B cell (primary cell): ENCODE measurements around the gene SCMH1. TPM values are rescaled to one million over a fixed set of nuclear protein-coding genes. Genes with fewer than 3 reads are reported as not detected.

Experiments
- ATAC-seq: fragments of 200-7000 bp; cut with Tn5 transposase; one replicate; pipeline ENCODE4 v1.10.0; 2021; ENCODE audit warnings: low read depth, mild to moderate bottlenecking, moderate number of reproducible peaks, moderate library complexity
- CTCF ChIA-PET: fragments of 350-600 bp; sonication (Branson Sonifier 250); formaldehyde crosslinking; loops from one replicate; lab custom pipeline; 2021; ENCODE audit warnings: antibody characterized with exemption, inconsistent platforms; lab: Charles Lee
- POLR2A ChIA-PET: fragments of 350-600 bp; sonication (Branson Sonifier 250); formaldehyde crosslinking; loops from one replicate; lab custom pipeline; 2021; ENCODE audit warnings: antibody characterized with exemption; lab: Charles Lee
- DNase-seq: peaks from one replicate; pipeline ENCODE4 v3.0.0; 2013
- H2AFZ ChIP-seq: 2 replicates; pipeline ENCODE4 v1.6.1; 2012; ENCODE audit warnings: mild to moderate bottlenecking, low read depth, low read length; ENCODE audit not compliant: insufficient read depth, poor library complexity, severe bottlenecking
- H3K27ac ChIP-seq, 2 donors: 1 replicate in 1 of 2; 2 replicates in 1 of 2; pipeline ENCODE4 v1.5.1; 2012 to 2013; ENCODE audit warnings: low read length in 2 of 2, mild to moderate bottlenecking in 2 of 2, moderate library complexity in 1 of 2
- H3K27me3 ChIP-seq, 4 experiments: fragments of 200-600 bp in 1 of 4; sonication (generic) in 1 of 4; replicated peaks in 1 of 4; 1 replicate in 2 of 4; 2 replicates in 2 of 4; pipeline versions ENCODE4 v1.6.1 to v1.7.0; 2013 to 2016; ENCODE audit warnings: low read length in 3 of 4, mild to moderate bottlenecking in 2 of 4, mixed read lengths in 1 of 4, moderate library complexity in 1 of 4; ENCODE audit not compliant: insufficient read depth in 4 of 4, control insufficient read depth in 3 of 4; ENCODE audit errors: control extremely low read depth in 1 of 4
- H3K36me3 ChIP-seq, 2 experiments: replicated peaks in 1 of 2; 1 replicate in 1 of 2; 2 replicates in 1 of 2; pipeline versions ENCODE4 v1.6.1 to v1.7.1; 2013; ENCODE audit warnings: low read length in 1 of 2; ENCODE audit not compliant: insufficient read depth in 2 of 2, control insufficient read depth in 1 of 2; ENCODE audit errors: control extremely low read depth in 1 of 2, extremely low read depth in 1 of 2
- H3K4me1 ChIP-seq, 2 donors: fragments of 200-600 bp in 1 of 2; sonication (generic) in 1 of 2; 1 replicate in 1 of 2; 2 replicates in 1 of 2; pipeline versions ENCODE4 v1.5.1 to v1.6.1; 2013 to 2017; ENCODE audit warnings: low read length in 2 of 2; ENCODE audit not compliant: control insufficient read depth in 2 of 2, insufficient read depth in 2 of 2
- H3K4me2 ChIP-seq: replicated peaks from 2 replicates; pipeline ENCODE3; 2012; ENCODE audit warnings: mild to moderate bottlenecking, low read depth, low read length; ENCODE audit not compliant: poor library complexity, severe bottlenecking
- H3K4me3 ChIP-seq, 5 experiments: fragments of 200-600 bp in 1 of 5; sonication (generic) in 1 of 5; 1 replicate in 3 of 5; 2 replicates in 2 of 5; pipeline versions ENCODE4 v1.5.1 to v1.7.0; 2011 to 2016; ENCODE audit warnings: low read length in 4 of 5, mild to moderate bottlenecking in 4 of 5, low read depth in 2 of 5, control low read depth in 1 of 5, moderate library complexity in 1 of 5; ENCODE audit not compliant: insufficient read depth in 1 of 5; ENCODE audit errors: control extremely low read depth in 1 of 5, extremely low read depth in 1 of 5
- H3K79me2 ChIP-seq: fragments of 200-600 bp; sonication (generic); one replicate; pipeline ENCODE4 v1.6.0; 2016; ENCODE audit warnings: low read length; ENCODE audit not compliant: control insufficient read depth, insufficient read depth
- H3K9ac ChIP-seq: fragments of 200-600 bp; sonication (generic); 2 replicates; pipeline ENCODE4 v1.6.1; 2017; ENCODE audit warnings: mild to moderate bottlenecking, low read length, moderate library complexity
- H3K9me3 ChIP-seq, 3 donors: one replicate each; pipeline versions ENCODE4 v1.6.1 to v1.7.1; 2013; ENCODE audit warnings: low read length in 2 of 3; ENCODE audit not compliant: control insufficient read depth in 2 of 3, insufficient read depth in 1 of 3; ENCODE audit errors: control extremely low read depth in 1 of 3
- H4K20me1 ChIP-seq: 2 replicates; pipeline ENCODE4 v1.6.0; 2012; ENCODE audit warnings: mild to moderate bottlenecking, low read length; ENCODE audit not compliant: insufficient read depth, control insufficient read depth, poor library complexity, severe bottlenecking
- H3K27ac Mint-ChIP-seq: one replicate; pipeline ENCODE4 v1.8.0; 2021; ENCODE audit warnings: mixed read lengths
- H3K27me3 Mint-ChIP-seq: one replicate; pipeline ENCODE4 v1.8.0; 2021; ENCODE audit warnings: mixed read lengths
- H3K4me1 Mint-ChIP-seq: one replicate; pipeline ENCODE4 v1.8.0; 2021; ENCODE audit warnings: mixed read lengths
- H3K4me3 Mint-ChIP-seq: one replicate; pipeline ENCODE4 v1.8.0; 2021; ENCODE audit warnings: mixed read lengths
- H3K9me3 Mint-ChIP-seq: one replicate; pipeline ENCODE4 v1.8.0; 2022; ENCODE audit warnings: mixed read lengths; ENCODE audit not compliant: insufficient read depth
- CTCF ChIP-seq: fragments of 200-600 bp; IDR thresholded peaks from one replicate; pipeline ENCODE4 v1.8.0; 2022; ENCODE audit warnings: antibody characterized with exemption, mild to moderate bottlenecking
- EZH2 ChIP-seq: IDR thresholded peaks from 2 replicates; pipeline ENCODE4 v1.6.1; 2012; ENCODE audit warnings: borderline replicate concordance, low read depth, mild to moderate bottlenecking, moderate library complexity, low read length; ENCODE audit not compliant: insufficient read depth, poor library complexity, severe bottlenecking
- WGBS: methylation state at CpG from one replicate; pipeline ENCODE4 v1.1.5; 2013; ENCODE audit warnings: missing lambda C conversion rate; ENCODE audit not compliant: insufficient coverage; 5-methylcytosine and 5-hydroxymethylcytosine counted together
- intact Hi-C: fragments of 100-400 bp; cut with micrococcal nuclease; formaldehyde crosslinking; loops from one replicate; pipeline ENCODE4 v1.10.0; 2022
- polyA plus RNA-seq: library from polyadenylated mRNA; depleted of rRNA; stranded (reverse); fragments of >200 nt; gene quantifications from 2 replicates; pipeline ENCODE4 v1.2.3, GENCODE V29; 2012
- total RNA-seq, 2 donors: library from RNA; stranded (reverse); fragments of 120-200 nt in 1 of 2; gene quantifications; 1 replicate in 1 of 2; 2 replicates in 1 of 2; pipeline versions ENCODE4 v1.2.3 to v1.2.4, GENCODE V29; 2013 to 2022

Gene SCMH1
- total and polyA plus RNA-seq, 2 donors (not counting 1 experiment from before 2014, with no cell fraction given): 29.4 to 33.3 TPM

GRCh38 chr1:41101950-41102607 is 140.0 kb downstream of the SCMH1 start:
- no peak overlapping the region for H3K4me3 Mint-ChIP-seq

More at GRCh38 chr1:41101950-41102607, 140.0 kb downstream of the SCMH1 start:
- POLR2A ChIA-PET: no interaction called here
- Histone ChIP-seq H4K20me1 (no peaks in the 10 kb centered on the region), H3K4me2 (no peak overlapping the region), H3K27ac (no peak overlapping the region), H3K36me3 (peaks cover 0 to 2% of the 10 kb centered on the region in 2 experiments), H2AFZ (no peak overlapping the region), H3K9ac (no peak overlapping the region), H3K4me1 (peaks cover 20 to 25% of the 10 kb centered on the region in 2 donors), H3K79me2 (no peaks in the 10 kb centered on the region), H3K4me3 (no peak overlapping the region), H3K9me3 (peaks cover 0 to 3% (median 0%) of the 10 kb centered on the region in 3 donors), H3K27me3 (no peaks in the 10 kb centered on the region)
- TF ChIP-seq EZH2 (no peak), CTCF (no peak)
- H3K27me3 Mint-ChIP-seq: no peaks in the 10 kb centered on the region
- ATAC-seq (no peak), DNase-seq (no peak)
- no peak overlapping the region for H3K27ac Mint-ChIP-seq
- intact Hi-C loops: no loop called here
- 86% methylated on average over 1 of the region's 2 CpGs for WGBS
- no peaks in the 10 kb centered on the region for H3K9me3 Mint-ChIP-seq
- CTCF ChIA-PET: no interaction called here
- peaks cover 41% of the 10 kb centered on the region for H3K4me1 Mint-ChIP-seq
